WI38 (cell line): ENCODE data around the gene FAM43B.
A peak's percentile ranks its signal among the peaks of the same experiment; 100 is the strongest.

Experiments used
- H3K4me3 ChIP-seq: 2 replicates; pipeline ENCODE4 v1.5.1; 2011; ENCODE audit warnings: low read depth, mild to moderate bottlenecking, control low read depth, low read length
- TF ChIP-seq, protein P1 (sequence below): IDR thresholded peaks from 2 replicates; pipeline ENCODE4 v1.5.1; 2012; ENCODE audit warnings: low read depth, mild to moderate bottlenecking, control low read depth, low read length

The FAM43B gene

DNA sequence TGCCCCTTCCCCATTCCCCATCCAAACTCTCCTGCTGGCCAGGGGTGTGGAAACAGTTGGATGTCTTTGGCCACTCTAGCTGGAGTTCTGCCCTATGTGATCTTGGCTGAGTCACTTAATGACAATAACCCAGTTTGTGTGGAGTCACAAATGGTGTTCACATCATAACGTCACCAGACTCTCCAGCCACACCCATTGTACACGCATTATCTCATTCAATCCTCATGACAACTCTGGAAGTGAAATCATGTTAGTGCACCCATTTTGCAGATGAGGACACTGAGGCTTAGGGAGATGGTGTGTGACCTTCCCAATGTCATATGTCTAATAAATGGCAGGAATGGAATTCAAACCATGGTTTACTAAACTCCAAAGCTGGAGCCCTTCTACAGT is 35.3 kb downstream of the FAM43B start:
- H3K4me3 ChIP-seq, result no peak overlapping the region
- TF ChIP-seq, protein P1, sequence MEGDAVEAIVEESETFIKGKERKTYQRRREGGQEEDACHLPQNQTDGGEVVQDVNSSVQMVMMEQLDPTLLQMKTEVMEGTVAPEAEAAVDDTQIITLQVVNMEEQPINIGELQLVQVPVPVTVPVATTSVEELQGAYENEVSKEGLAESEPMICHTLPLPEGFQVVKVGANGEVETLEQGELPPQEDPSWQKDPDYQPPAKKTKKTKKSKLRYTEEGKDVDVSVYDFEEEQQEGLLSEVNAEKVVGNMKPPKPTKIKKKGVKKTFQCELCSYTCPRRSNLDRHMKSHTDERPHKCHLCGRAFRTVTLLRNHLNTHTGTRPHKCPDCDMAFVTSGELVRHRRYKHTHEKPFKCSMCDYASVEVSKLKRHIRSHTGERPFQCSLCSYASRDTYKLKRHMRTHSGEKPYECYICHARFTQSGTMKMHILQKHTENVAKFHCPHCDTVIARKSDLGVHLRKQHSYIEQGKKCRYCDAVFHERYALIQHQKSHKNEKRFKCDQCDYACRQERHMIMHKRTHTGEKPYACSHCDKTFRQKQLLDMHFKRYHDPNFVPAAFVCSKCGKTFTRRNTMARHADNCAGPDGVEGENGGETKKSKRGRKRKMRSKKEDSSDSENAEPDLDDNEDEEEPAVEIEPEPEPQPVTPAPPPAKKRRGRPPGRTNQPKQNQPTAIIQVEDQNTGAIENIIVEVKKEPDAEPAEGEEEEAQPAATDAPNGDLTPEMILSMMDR, result no peak

- TF ChIP-seq, protein P1, result no peak
- H3K4me3 ChIP-seq, result peak within 1 kb of the TSS; percentile 37
These were observed 36.4 kb downstream of the FAM43B start, which contains the start of gene CDA for GRCh38 chr1:20588634-20589225. TSS of gene CDA (plus strand) at chr1:20589097. CDS start at chr1:20589130, 33 bp downstream.

DNA sequence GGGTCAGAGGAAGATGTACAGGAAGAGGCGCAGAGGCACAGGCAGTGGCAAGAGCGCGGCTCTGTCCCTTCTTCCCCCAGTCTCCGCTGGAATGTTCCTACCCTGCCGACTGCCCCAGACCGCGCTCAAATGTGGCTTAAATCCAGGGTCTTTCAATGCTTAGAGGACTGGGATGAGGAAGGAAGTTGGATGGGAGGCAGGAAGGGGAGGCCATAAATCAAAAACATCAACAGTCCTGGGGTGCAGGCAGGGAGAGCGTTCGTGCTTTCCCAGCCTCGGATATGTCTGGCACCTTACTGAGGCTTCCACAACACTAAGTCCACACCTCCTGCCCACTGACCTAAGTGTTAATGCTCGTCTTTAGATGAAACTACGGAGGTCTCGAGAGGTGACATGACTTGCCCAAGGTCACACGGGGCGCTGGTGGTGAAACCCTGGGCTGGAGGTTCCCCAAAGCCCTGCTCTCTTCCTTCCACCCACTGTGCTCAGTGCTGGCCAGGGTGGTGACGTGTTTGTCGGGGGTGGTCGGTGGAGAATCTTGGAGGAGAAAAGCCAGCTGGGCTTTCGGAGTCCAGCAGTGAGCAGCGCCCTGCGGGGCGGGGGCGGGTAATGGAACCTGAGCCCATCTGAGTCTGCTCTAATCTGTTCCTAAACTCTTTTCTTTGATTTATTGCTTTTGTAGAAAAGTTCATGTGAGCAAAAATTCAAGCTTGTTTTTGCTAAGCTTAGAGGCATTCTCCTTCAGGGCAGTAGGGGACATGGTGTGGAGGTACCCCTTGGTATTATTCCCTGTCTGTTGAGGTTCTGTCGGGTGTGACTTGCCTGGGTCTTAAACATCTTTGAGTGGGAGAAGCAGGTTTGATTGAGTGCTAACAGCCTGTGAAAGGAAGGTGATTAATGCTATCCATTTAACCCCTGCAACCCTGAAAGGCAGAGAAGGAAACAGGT is 37.2 kb downstream of the FAM43B start:
- TF ChIP-seq, protein P1, result no peak
- H3K4me3 ChIP-seq, result peak overlapping the region; percentile 37

DNA sequence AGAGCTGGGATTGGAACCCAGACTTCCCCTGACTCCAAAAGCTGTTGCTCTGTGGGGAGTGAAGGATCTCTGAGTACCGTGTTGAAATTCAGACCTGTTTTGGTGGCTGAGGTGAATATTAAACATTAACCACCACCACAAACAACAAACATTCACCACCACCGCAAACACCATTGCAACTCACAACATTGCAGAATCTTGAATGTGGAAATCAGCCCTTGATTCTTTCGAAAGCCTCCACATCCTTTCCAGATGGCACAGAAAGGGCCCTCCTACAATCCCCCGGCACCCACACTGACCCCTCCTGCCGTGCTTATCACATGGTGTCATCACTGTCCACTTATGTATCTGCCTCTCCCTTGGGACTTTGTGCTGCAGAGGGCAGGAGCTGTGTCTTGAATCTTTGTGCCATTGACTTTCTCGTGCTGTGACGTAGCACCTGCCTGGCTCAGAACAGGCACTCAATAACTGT is 38.0 kb downstream of the FAM43B start:
- TF ChIP-seq, protein P1, result no peak
- H3K4me3 ChIP-seq, result no peak overlapping the region

DNA sequence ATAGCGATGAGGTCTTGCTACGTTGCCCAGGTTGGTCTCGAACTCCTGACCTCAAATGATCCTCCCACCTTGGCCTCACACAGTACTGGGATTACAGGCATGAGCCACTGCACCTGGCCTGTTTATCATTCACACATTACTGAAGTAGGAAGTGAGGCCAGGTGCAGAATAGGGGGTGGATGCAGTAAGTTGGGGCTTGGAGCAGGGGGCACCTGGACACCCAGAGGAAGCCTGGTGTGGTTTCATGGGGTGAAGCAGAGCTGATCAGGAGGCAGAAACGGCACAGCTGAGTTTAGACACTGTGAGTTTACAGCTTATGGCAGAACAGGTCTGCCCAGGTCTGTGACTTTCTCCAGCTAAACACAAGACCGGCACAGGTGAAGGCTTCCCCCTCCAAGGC is 41.4 kb downstream of the FAM43B start:
- TF ChIP-seq, protein P1, result no peak
- no peak overlapping the region for H3K4me3 ChIP-seq

- TF ChIP-seq, protein P1, result no peak
- no peak overlapping the region for H3K4me3 ChIP-seq
These were observed 42.4 kb downstream of the FAM43B start for GRCh38 chr1:20594746-20595145.

DNA sequence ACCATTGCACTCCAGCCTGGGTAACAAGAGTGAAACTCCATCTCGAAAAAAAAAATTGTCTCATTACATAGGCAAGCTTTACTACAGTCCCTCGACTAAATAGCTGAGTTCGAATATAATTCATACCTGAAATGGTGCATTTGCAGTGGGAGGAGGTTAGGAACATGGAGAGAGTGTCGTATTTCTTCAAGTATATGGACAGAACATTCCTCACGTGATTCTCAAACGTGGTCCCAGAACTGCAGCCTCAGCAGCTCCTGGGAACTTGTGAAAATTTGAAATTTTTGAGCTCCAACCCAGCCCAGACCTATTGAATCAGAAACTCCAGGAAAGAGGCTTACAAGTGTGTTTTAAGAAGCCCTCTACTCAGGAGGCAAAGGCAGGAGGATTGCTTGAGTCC is 43.7 kb downstream of the FAM43B start:
- TF ChIP-seq, protein P1, result no peak

More for the DNA sequence above, 43.7 kb downstream of the FAM43B start:
- H3K4me3 ChIP-seq, result no peak overlapping the region
